GM12878 (cell line): ENCODE data around the gene SLC38A8. TPM values are rescaled to one million over a fixed set of nuclear protein-coding genes. Genes with fewer than 3 reads are reported as not detected.

ENCODE experiments used
- ATAC-seq: fragments of 200-7000 bp; cut with Tn5 transposase; 3 replicates; pipeline ENCODE4 v1.9.1; 2020; ENCODE audit warnings: mild to moderate bottlenecking, moderate library complexity
- BruUV-seq: library from RNA; stranded (reverse); fragments of 400-500 nt; replicated peaks from 2 replicates; lab custom pipeline; 2021; lab: Mats Ljungman, UMichigan
- CTCF ChIA-PET: fragments of 300-600 bp; sonication (Branson Sonifier 250); formaldehyde crosslinking; extraction: SDS; loops from one replicate; lab custom pipeline; 2021; ENCODE audit warnings: inconsistent platforms; lab: Yijun Ruan, JAX
- POLR2A ChIA-PET: fragments of 350-600 bp; formaldehyde crosslinking; extraction: SDS; loops from one replicate; lab custom pipeline; 2021; ENCODE audit warnings: inconsistent platforms; lab: Charles Lee
- RAD21 ChIA-PET: fragments of 300-600 bp; sonication (Branson Sonifier 250); formaldehyde crosslinking; loops from one replicate; lab custom pipeline; 2023; ENCODE audit warnings: antibody characterized with exemption; ENCODE audit not compliant: unreplicated experiment; lab: Charles Lee
- SMC1A ChIA-PET: fragments of 300-600 bp; sonication (Branson Sonifier 250); formaldehyde crosslinking; loops from one replicate; lab custom pipeline; 2023; ENCODE audit not compliant: unreplicated experiment, uncharacterized antibody; lab: Charles Lee
- DNase-seq: peaks from one replicate; pipeline ENCODE4 v3.0.0-alpha.2; 2011; ENCODE audit warnings: low read depth, low spot score
- FAIRE-seq: peaks from 3 replicates; lab custom pipeline; 2011; peaks lifted over from hg19 to GRCh38; lab: Jason Lieb, UNC
- H2AFZ ChIP-seq: 2 replicates; pipeline ENCODE4 v1.6.0; 2011; ENCODE audit warnings: low read depth, low read length, control low read depth; ENCODE audit not compliant: control insufficient read depth
- H3K27ac ChIP-seq: 2 replicates; pipeline ENCODE4 v1.5.1; 2011; ENCODE audit warnings: control low read depth; ENCODE audit not compliant: control insufficient read depth, insufficient read depth
- H3K27me3 ChIP-seq, 2 experiments: replicated peaks in 1 of 2; 2 replicates each; pipeline versions ENCODE4 v1.6.0 to v1.6.1; 2011; ENCODE audit warnings: low read length in 1 of 2; ENCODE audit not compliant: control insufficient read depth in 2 of 2, insufficient read depth in 2 of 2
- H3K36me3 ChIP-seq, 2 experiments: 2 replicates each; pipeline ENCODE4 v1.5.1; 2011; ENCODE audit warnings: low read length in 1 of 2; ENCODE audit not compliant: control insufficient read depth in 2 of 2, insufficient read depth in 2 of 2
- H3K4me1 ChIP-seq: 2 replicates; pipeline ENCODE4 v1.6.1; 2011; ENCODE audit warnings: mild to moderate bottlenecking, low read length, moderate library complexity, mixed read lengths; ENCODE audit not compliant: control insufficient read depth, insufficient read depth
- H3K4me2 ChIP-seq: 2 replicates; pipeline ENCODE4 v1.6.0; 2011; ENCODE audit warnings: control low read depth; ENCODE audit not compliant: control insufficient read depth, insufficient read depth
- H3K4me3 ChIP-seq: fragments of 200-600 bp; sonication (generic); 2 replicates; pipeline ENCODE4 v1.5.1; 2016
- H3K79me2 ChIP-seq: 2 replicates; pipeline ENCODE4 v1.6.0; 2011; ENCODE audit warnings: low read length; ENCODE audit not compliant: control insufficient read depth, insufficient read depth
- H3K9ac ChIP-seq: 2 replicates; pipeline ENCODE4 v1.8.0; 2011; ENCODE audit warnings: low read length, control low read depth, mixed read lengths; ENCODE audit not compliant: control insufficient read depth, insufficient read depth
- H3K9me3 ChIP-seq: replicated peaks from 3 replicates; pipeline ENCODE4 v1.5.1; 2011; ENCODE audit warnings: mild to moderate bottlenecking, low read length; ENCODE audit not compliant: control insufficient read depth, insufficient read depth
- H4K20me1 ChIP-seq: 2 replicates; pipeline ENCODE4 v1.6.0; 2011; ENCODE audit not compliant: control insufficient read depth, insufficient read depth
- EZH2 ChIP-seq: IDR thresholded peaks from 2 replicates; pipeline ENCODE4 v1.6.1; 2012; ENCODE audit warnings: low read depth, mild to moderate bottlenecking, control low read depth, inconsistent platforms, low read length, borderline replicate concordance; ENCODE audit not compliant: control insufficient read depth
- LARP7 ChIP-seq: fragments of 450-650 bp; IDR thresholded peaks from 2 replicates; pipeline ENCODE4 v1.6.1; 2017; ENCODE audit warnings: mild to moderate bottlenecking
- NR2C2 ChIP-seq: IDR thresholded peaks from 2 replicates; pipeline ENCODE4 v1.6.1; 2011; ENCODE audit warnings: borderline replicate concordance, low read depth; ENCODE audit not compliant: control insufficient read depth, insufficient read length
- RUNX3 ChIP-seq: IDR thresholded peaks from 2 replicates; pipeline ENCODE4 v1.6.1; 2012; ENCODE audit warnings: low read length, inconsistent platforms
- WGBS: methylation state at CpG from one replicate; pipeline ENCODE4 v1.1.6; 2016; ENCODE audit warnings: low lambda C conversion rate; ENCODE audit not compliant: insufficient replicate concordance, insufficient coverage; ENCODE audit errors: missing lambda C conversion rate; 5-methylcytosine and 5-hydroxymethylcytosine counted together
- in situ Hi-C: fragments of 300-500 bp; cut with MboI; formaldehyde crosslinking; loops from 9 replicates; pipeline ENCODE4 v1.14.3; 2018; ENCODE audit warnings: mixed read lengths
- intact Hi-C: fragments of 100-400 bp; cut with micrococcal nuclease; formaldehyde crosslinking; loops from one replicate; pipeline ENCODE4 v1.14.2; 2022; ENCODE audit not compliant: unreplicated experiment
- polyA plus RNA-seq, 11 experiments: library from polyadenylated mRNA; depleted of rRNA in 4 of 11; unstranded in 6 of 11; stranded (reverse) in 5 of 11; fragments of >200 nt; fragmentation: Nextera tagmentation in 4 of 11; fragmentation: Illumina TruSeq in 1 of 11; extraction: Ambion mirVana in 4 of 11; extraction: Trizol in 1 of 11; gene quantifications; 1 replicate in 1 of 11; 2 replicates in 10 of 11; pipeline versions ENCODE4 v1.2.1 to v1.2.3, GENCODE V29; 2011 to 2016; ENCODE audit warnings: inconsistent platforms in 2 of 11, missing spikeins in 2 of 11, low read depth in 1 of 11
- total RNA-seq, 4 experiments: library from RNA; depleted of rRNA in 3 of 4; stranded (reverse); fragments of >200 nt in 3 of 4; fragmentation: Illumina TruSeq in 1 of 4; extraction: Trizol in 1 of 4; gene quantifications; 2 replicates each; pipeline versions ENCODE4 v1.2.1 to v1.2.3, GENCODE V29; 2013 to 2021
- TF ChIP-seq, protein P1 (sequence below): fragments of 450-650 bp; IDR thresholded peaks from 2 replicates; pipeline ENCODE4 v1.6.1; 2016; ENCODE audit warnings: mild to moderate bottlenecking
- TF ChIP-seq, protein P2 (sequence below): fragments of 450-650 bp; IDR thresholded peaks from 2 replicates; pipeline ENCODE4 v1.6.1; 2017; ENCODE audit warnings: borderline replicate concordance
- TF ChIP-seq, protein P3 (sequence below): IDR thresholded peaks from 2 replicates; pipeline ENCODE4 v1.6.1; 2011; ENCODE audit warnings: borderline replicate concordance, low read depth, mild to moderate bottlenecking, moderate library complexity, low read length; ENCODE audit not compliant: insufficient read depth, poor library complexity, severe bottlenecking

SLC38A8 gene
- total and polyA plus RNA-seq, 10 of the 15 experiments (the other 5 are each of a cell fraction or from before 2014, with no cell fraction given), result not detected

DNA sequence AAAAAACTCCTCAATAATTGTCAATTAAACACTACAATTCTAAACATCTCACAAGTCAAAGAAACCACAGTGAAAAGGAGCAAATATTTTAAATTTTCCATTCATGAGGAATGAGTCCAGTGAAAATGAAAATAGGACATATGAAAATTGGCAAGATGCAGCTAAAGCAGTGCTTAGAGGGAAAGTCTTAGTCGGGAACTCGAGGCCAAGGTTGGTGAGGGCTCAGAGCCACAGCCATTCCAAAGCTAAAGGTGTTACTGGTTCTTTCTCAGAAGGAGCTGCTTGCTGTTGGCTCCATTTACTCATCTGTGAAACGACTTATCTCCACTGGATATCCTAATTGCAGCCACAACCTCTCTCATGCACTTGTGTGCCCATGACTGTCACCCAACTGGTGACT, 6.5 kb downstream of the SLC38A8 start:
- CTCF ChIA-PET, result no interaction called here
- POLR2A ChIA-PET, result no interaction called here
- no peak for TF ChIP-seq LARP7
- TF ChIP-seq, protein P1, sequence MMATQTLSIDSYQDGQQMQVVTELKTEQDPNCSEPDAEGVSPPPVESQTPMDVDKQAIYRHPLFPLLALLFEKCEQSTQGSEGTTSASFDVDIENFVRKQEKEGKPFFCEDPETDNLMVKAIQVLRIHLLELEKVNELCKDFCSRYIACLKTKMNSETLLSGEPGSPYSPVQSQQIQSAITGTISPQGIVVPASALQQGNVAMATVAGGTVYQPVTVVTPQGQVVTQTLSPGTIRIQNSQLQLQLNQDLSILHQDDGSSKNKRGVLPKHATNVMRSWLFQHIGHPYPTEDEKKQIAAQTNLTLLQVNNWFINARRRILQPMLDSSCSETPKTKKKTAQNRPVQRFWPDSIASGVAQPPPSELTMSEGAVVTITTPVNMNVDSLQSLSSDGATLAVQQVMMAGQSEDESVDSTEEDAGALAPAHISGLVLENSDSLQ, result no peak
- TF ChIP-seq, protein P2, sequence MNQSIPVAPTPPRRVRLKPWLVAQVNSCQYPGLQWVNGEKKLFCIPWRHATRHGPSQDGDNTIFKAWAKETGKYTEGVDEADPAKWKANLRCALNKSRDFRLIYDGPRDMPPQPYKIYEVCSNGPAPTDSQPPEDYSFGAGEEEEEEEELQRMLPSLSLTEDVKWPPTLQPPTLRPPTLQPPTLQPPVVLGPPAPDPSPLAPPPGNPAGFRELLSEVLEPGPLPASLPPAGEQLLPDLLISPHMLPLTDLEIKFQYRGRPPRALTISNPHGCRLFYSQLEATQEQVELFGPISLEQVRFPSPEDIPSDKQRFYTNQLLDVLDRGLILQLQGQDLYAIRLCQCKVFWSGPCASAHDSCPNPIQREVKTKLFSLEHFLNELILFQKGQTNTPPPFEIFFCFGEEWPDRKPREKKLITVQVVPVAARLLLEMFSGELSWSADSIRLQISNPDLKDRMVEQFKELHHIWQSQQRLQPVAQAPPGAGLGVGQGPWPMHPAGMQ, result no peak
- TF ChIP-seq, protein P3, sequence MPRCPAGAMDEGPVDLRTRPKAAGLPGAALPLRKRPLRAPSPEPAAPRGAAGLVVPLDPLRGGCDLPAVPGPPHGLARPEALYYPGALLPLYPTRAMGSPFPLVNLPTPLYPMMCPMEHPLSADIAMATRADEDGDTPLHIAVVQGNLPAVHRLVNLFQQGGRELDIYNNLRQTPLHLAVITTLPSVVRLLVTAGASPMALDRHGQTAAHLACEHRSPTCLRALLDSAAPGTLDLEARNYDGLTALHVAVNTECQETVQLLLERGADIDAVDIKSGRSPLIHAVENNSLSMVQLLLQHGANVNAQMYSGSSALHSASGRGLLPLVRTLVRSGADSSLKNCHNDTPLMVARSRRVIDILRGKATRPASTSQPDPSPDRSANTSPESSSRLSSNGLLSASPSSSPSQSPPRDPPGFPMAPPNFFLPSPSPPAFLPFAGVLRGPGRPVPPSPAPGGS, result no peak
- TF ChIP-seq EZH2, result no peak
- no peak for TF ChIP-seq NR2C2
- TF ChIP-seq RUNX3, result no peak
- no peak for FAIRE-seq
- Histone ChIP-seq H3K36me3 (no peaks in the 10 kb centered on the region), H3K9ac (no peak overlapping the region), H3K9me3 (no peaks in the 10 kb centered on the region), H3K27ac (no peak overlapping the region), H3K27me3 (no peaks in the 10 kb centered on the region; a peak in 1 of 4 replicates), H4K20me1 (no peaks in the 10 kb centered on the region), H3K79me2 (no peaks in the 10 kb centered on the region), H2AFZ (no peak overlapping the region), H3K4me3 (no peak overlapping the region), H3K4me2 (no peak overlapping the region), H3K4me1 (no peaks in the 10 kb centered on the region)
- SMC1A ChIA-PET, result no interaction called here
- intact Hi-C loops, result no loop called here
- DNase-seq, result no peak
- in situ Hi-C loops, result no loop called here
- no TSS peak for BruUV-seq
- 27% methylated on average over 3 of the region's 3 CpGs for WGBS
- ATAC-seq, result no peak
- RAD21 ChIA-PET, result no interaction called here
